Neural cell (in vitro differentiated cells): ENCODE measurements around the gene TSACC. TPM values are rescaled to one million over a fixed set of nuclear protein-coding genes. Genes with fewer than 3 reads are reported as not detected.
"Not testable (repeated sequence)": the region's sequence is repeated elsewhere in the genome, so short reads cannot be mapped to it uniquely, and the experiment has no call there.

Experiments used
- H2AFZ ChIP-seq: fragments of 200-600, 300-800 bp; sonication (generic), shearing (Covaris generic); 2 replicates; pipeline ENCODE4 v1.6.0; 2014; ENCODE audit warnings: low read depth, mild to moderate bottlenecking, antibody characterized with exemption, low read length, moderate library complexity
- H3F3A ChIP-seq: fragments of 200-600 bp; shearing (Covaris generic); 2 replicates; pipeline ENCODE4 v1.6.1; 2016; ENCODE audit warnings: mild to moderate bottlenecking, moderate library complexity, mixed read lengths, antibody characterized with exemption, low read length; ENCODE audit not compliant: insufficient read depth, poor library complexity, severe bottlenecking
- H3K27ac ChIP-seq: fragments of 200-600, 300-800 bp; sonication (generic), shearing (Covaris generic); 2 replicates; pipeline ENCODE4 v1.5.1; 2014; ENCODE audit warnings: mild to moderate bottlenecking, low read length, moderate library complexity
- H3K27me3 ChIP-seq: fragments of 300-800, 200-600 bp; sonication (generic), shearing (Covaris generic); 2 replicates; pipeline ENCODE4 v1.6.0; 2014; ENCODE audit warnings: mild to moderate bottlenecking, low read depth, low read length, moderate library complexity; ENCODE audit not compliant: insufficient read depth
- H3K36me3 ChIP-seq: fragments of 300-800, 200-600 bp; sonication (generic), shearing (Covaris generic); 2 replicates; pipeline ENCODE4 v1.5.1; 2014; ENCODE audit warnings: mild to moderate bottlenecking, antibody characterized with exemption, low read length, moderate library complexity; ENCODE audit not compliant: insufficient read depth
- H3K4me2 ChIP-seq: fragments of 300-800, 200-600 bp; sonication (generic), shearing (Covaris generic); 2 replicates; pipeline ENCODE4 v1.6.0; 2014; ENCODE audit warnings: mild to moderate bottlenecking, low read length
- H3K4me3 ChIP-seq: fragments of 300-800, 200-600 bp; sonication (generic), shearing (Covaris generic); 2 replicates; pipeline ENCODE4 v1.5.1; 2014; ENCODE audit warnings: mild to moderate bottlenecking, low read length, moderate library complexity
- H3K79me2 ChIP-seq: fragments of 200-600 bp; shearing (Covaris generic); replicated peaks from 2 replicates; pipeline ENCODE4 v1.6.0; 2014; ENCODE audit warnings: mild to moderate bottlenecking, low read length, moderate library complexity; ENCODE audit not compliant: insufficient read depth
- H3K9ac ChIP-seq: fragments of 300-800, 200-600 bp; sonication (generic), shearing (Covaris generic); 2 replicates; pipeline ENCODE4 v1.6.1; 2016; ENCODE audit warnings: mild to moderate bottlenecking, low read length, mixed read lengths
- H3K9me2 ChIP-seq: fragments of 200-600 bp; shearing (Covaris generic); 2 replicates; pipeline ENCODE4 v1.6.1; 2016; ENCODE audit warnings: mild to moderate bottlenecking, low read length, mixed read lengths; ENCODE audit not compliant: insufficient read depth
- H3K9me3 ChIP-seq: fragments of 200-600, 300-800 bp; sonication (generic), shearing (Covaris generic); 2 replicates; pipeline ENCODE4 v1.6.1; 2016; ENCODE audit warnings: mild to moderate bottlenecking, mixed run types, low read length, moderate library complexity, mixed read lengths
- H4K20me1 ChIP-seq: fragments of 200-600 bp; shearing (Covaris generic); 2 replicates; pipeline ENCODE4 v1.6.1; 2016; ENCODE audit warnings: mild to moderate bottlenecking, mixed run types; ENCODE audit not compliant: insufficient read depth
- CTCF ChIP-seq: fragments of 450-650 bp; IDR thresholded peaks from 2 replicates; pipeline ENCODE4 v1.5.1; 2014; ENCODE audit warnings: antibody characterized with exemption, mild to moderate bottlenecking, moderate library complexity; ENCODE audit not compliant: poor library complexity, severe bottlenecking
- EP300 ChIP-seq: fragments of 450-650 bp; conservative IDR thresholded peaks from 2 replicates; pipeline ENCODE4 v1.6.1; 2014; ENCODE audit warnings: antibody characterized with exemption, mild to moderate bottlenecking, moderate library complexity; ENCODE audit not compliant: poor library complexity, severe bottlenecking
- EZH2 ChIP-seq: fragments of 200-600, 300-800 bp; shearing (Covaris generic), sonication (generic); IDR thresholded peaks from 2 replicates; pipeline ENCODE4 v1.6.1; 2014; ENCODE audit warnings: antibody characterized with exemption, low read length, borderline replicate concordance, mild to moderate bottlenecking; ENCODE audit not compliant: insufficient read depth, poor library complexity, severe bottlenecking
- MXI1 ChIP-seq: fragments of 450-650 bp; conservative IDR thresholded peaks from 2 replicates; pipeline ENCODE4 v1.6.1; 2014; ENCODE audit warnings: antibody characterized with exemption, mild to moderate bottlenecking; ENCODE audit not compliant: poor library complexity, severe bottlenecking
- POLR2AphosphoS5 ChIP-seq: IDR thresholded peaks from 2 replicates; pipeline ENCODE4 v1.6.1; 2012
- RAD21 ChIP-seq: fragments of 450-650 bp; conservative IDR thresholded peaks from 2 replicates; pipeline ENCODE4 v1.6.1; 2014; ENCODE audit warnings: antibody characterized with exemption, mild to moderate bottlenecking, moderate library complexity
- REST ChIP-seq: IDR thresholded peaks from 2 replicates; pipeline ENCODE4 v1.6.1; 2012; ENCODE audit warnings: borderline replicate concordance
- SMC3 ChIP-seq: fragments of 450-650 bp; conservative IDR thresholded peaks from 2 replicates; pipeline ENCODE4 v1.6.1; 2014; ENCODE audit warnings: antibody characterized with exemption, mild to moderate bottlenecking, moderate library complexity; ENCODE audit not compliant: poor library complexity
- TAF1 ChIP-seq: IDR thresholded peaks from 2 replicates; pipeline ENCODE4 v1.6.1; 2012; ENCODE audit warnings: low read depth
- polyA plus RNA-seq: library from polyadenylated mRNA; depleted of rRNA; stranded (reverse); fragments of >200 nt; gene quantifications from 2 replicates; pipeline ENCODE4 v1.2.3, GENCODE V29; 2014

Gene TSACC
- polyA plus RNA-seq, 1 donor from 2014 or later = not detected

GRCh38 chr1:156368889-156369684 is 30.8 kb downstream of the TSACC start, which contains the start of gene RHBG:
Gene RHBG (plus strand): TSS chr1:156369211. CDS start chr1:156369250, 39 bp downstream.
- Histone ChIP-seq H3K36me3 (no peaks in the 10 kb centered on the region), H3K4me2 (no peak within 1 kb of the TSS), H3K79me2 (no peaks in the 10 kb centered on the region), H3K9ac (no peak within 1 kb of the TSS), H2AFZ (no peak within 1 kb of the TSS), H3K27me3 (peaks cover 42% of the 10 kb centered on the region), H3K4me3 (peak within 1 kb of the TSS; percentile 21), H4K20me1 (no peaks in the 10 kb centered on the region), H3K27ac (no peak within 1 kb of the TSS), H3F3A (no peaks in the 10 kb centered on the region), H3K9me2 (no peaks in the 10 kb centered on the region), H3K9me3 (no peaks in the 10 kb centered on the region)
- no peak for TF ChIP-seq TAF1
- no peak for TF ChIP-seq MXI1
- TF ChIP-seq POLR2AphosphoS5 = no peak
- no peak for TF ChIP-seq EZH2
- TF ChIP-seq EP300 = no peak
- TF ChIP-seq SMC3 = no peak
- no peak for TF ChIP-seq RAD21

- H3K36me3 ChIP-seq, H3K4me2 ChIP-seq, H3K79me2 ChIP-seq: not testable (repeated sequence)
These were observed 31.5 kb downstream of the TSACC start for GRCh38 chr1:156369685-156370286.

GRCh38 chr1:156371553-156372264 is 33.4 kb downstream of the TSACC start:
- Histone ChIP-seq H3K4me2 (no peak overlapping the region), H3F3A (no peaks in the 10 kb centered on the region), H3K4me3 (no peak overlapping the region), H3K9me3 (no peaks in the 10 kb centered on the region), H3K36me3 (no peaks in the 10 kb centered on the region), H2AFZ (no peak overlapping the region), H3K79me2 (no peaks in the 10 kb centered on the region), H3K27ac (no peak overlapping the region), H3K9me2 (no peaks in the 10 kb centered on the region), H3K27me3 (peaks cover 39% of the 10 kb centered on the region), H3K9ac (no peak overlapping the region), H4K20me1 (no peaks in the 10 kb centered on the region)
- no peak for TF ChIP-seq CTCF
- no peak for TF ChIP-seq POLR2AphosphoS5
- TF ChIP-seq REST = no peak
- TF ChIP-seq SMC3 = no peak
- no peak for TF ChIP-seq MXI1
- TF ChIP-seq TAF1 = no peak

More at GRCh38 chr1:156369685-156370286, 31.5 kb downstream of the TSACC start:
- not testable (repeated sequence) for H3K9ac ChIP-seq, H2AFZ ChIP-seq, H3K9me3 ChIP-seq, H3F3A ChIP-seq, H3K9me2 ChIP-seq, H3K27ac ChIP-seq, H3K4me3 ChIP-seq, H4K20me1 ChIP-seq
- H3K27me3 ChIP-seq = peaks cover 42% of the 10 kb centered on the region
